GM12801 (cell line): ENCODE results near the gene PFKP.

Source experiments
- TF ChIP-seq, protein P1 (sequence below): IDR thresholded peaks from one replicate; pipeline ENCODE4 v1.5.1; 2011; ENCODE audit warnings: control low read depth; ENCODE audit not compliant: insufficient read length; ENCODE audit errors: extremely low read depth

The PFKP gene

DNA sequence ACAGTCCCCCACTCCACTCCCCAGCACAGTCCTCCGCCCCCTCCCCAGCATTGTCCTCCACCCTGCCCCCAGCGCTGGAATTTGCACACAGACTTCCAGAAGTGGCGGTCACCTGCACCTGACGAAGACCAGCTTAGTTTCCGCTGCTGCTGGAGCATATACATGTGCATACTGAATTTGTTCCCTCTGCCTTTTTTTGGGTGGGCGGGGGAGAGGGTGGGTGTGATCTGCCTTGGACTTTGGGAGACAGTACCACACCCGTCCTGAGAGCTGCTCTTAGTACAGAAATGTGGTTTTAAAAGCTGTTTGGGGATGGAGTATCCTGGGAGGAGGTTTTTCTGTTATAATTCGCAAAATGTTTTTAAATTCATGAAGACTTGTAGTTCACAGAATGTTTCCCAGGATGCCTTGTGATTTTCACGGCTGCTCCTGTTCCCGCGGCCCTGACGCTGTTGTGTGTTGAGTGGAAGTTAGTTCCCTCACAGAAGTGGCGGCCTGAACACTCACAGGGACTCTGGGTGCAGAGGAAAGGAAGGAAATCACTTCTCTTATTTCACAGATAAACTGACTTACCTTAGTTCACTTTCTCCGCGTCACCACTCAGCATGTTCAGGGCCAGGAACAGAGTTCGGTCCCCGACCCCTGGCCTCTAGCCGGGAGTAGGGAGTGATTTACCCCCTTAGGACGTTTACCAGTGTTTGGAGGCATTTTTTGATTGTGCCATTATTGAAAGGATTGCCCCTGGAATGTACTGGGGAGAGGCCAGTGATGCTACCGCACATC is 18.6 kb downstream of the PFKP start:
- TF ChIP-seq, protein P1, sequence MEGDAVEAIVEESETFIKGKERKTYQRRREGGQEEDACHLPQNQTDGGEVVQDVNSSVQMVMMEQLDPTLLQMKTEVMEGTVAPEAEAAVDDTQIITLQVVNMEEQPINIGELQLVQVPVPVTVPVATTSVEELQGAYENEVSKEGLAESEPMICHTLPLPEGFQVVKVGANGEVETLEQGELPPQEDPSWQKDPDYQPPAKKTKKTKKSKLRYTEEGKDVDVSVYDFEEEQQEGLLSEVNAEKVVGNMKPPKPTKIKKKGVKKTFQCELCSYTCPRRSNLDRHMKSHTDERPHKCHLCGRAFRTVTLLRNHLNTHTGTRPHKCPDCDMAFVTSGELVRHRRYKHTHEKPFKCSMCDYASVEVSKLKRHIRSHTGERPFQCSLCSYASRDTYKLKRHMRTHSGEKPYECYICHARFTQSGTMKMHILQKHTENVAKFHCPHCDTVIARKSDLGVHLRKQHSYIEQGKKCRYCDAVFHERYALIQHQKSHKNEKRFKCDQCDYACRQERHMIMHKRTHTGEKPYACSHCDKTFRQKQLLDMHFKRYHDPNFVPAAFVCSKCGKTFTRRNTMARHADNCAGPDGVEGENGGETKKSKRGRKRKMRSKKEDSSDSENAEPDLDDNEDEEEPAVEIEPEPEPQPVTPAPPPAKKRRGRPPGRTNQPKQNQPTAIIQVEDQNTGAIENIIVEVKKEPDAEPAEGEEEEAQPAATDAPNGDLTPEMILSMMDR, result no peak

DNA sequence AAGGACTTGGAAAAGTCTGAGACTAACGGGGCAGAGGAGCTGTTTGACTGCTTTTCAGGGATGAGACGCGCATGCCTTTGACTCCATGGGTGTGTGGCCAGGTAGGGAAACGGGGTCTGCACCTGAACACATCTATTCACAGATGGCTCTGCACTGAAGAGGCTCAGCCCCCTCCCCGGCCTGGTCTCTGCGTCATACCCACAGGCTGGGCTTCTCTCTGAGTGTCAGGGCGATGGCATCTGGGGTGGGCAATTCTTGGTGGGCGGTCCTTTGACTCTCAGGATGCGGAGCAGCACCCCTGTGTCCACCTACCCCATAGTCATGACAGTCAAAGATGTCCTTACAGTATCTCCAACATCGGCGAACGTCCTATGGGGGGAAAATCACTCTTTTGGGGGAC is 23.0 kb downstream of the PFKP start:
- TF ChIP-seq, protein P1, result no peak

DNA sequence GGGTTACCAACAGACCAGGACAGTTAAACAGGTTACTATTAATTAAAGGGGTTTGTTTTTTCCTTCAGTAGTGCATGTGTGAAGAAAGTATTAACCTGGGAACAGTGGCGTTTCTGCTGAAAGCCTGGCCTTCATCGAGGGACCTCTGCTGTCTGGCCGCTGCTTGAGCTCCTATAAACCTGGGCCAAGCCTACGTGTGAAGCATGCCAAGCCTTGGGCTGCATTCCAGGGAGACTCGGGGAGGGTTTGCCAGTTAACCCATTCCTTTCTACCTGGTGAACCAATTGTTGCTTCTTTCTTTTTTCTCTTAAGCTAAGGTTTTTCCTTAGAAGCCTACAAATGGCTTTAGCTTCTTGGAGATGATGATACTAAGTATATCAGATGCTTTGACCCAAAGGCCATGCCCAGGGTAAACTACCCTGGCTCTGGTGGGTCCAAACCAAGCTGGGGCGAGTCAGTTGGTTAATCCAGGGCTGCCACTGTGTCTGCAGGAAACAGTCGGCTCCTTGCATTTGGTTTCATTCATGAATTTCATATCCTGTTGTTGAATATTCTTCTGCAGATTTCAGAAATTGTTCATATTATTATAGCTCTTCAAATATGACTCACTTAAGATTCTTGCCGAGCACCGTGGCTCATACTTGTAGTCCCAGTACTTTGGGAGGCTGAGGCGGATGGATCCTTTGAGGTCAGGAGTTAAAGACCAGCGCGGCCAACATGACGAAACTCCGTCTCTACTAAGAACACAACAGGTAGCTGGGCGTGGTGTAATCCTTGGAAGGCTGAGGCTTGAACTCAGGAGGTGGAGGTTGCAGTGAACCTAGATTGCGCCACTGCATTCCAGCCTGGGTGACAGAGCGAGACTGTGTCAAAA is 23.8 kb downstream of the PFKP start:
- TF ChIP-seq, protein P1, result no peak

DNA sequence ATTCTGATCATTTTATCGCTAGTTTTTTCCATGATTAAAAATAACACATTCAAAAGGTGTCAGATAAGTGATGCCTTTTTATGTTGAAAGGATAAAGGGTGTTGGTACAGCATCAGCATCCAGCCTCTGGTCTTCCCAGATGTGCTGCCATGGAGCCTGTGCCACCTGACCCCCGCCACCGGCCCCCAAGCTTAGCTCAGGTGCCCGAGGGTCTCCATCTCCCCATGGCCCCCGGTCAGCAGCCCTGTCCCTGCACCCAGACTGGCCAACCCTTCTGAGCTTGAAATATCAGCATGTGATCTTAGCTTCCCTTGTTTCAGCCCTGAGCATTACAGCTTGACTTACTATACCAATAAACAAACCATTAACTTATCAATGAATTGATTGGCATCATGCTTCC is 24.6 kb downstream of the PFKP start:
- TF ChIP-seq, protein P1, result no peak

DNA sequence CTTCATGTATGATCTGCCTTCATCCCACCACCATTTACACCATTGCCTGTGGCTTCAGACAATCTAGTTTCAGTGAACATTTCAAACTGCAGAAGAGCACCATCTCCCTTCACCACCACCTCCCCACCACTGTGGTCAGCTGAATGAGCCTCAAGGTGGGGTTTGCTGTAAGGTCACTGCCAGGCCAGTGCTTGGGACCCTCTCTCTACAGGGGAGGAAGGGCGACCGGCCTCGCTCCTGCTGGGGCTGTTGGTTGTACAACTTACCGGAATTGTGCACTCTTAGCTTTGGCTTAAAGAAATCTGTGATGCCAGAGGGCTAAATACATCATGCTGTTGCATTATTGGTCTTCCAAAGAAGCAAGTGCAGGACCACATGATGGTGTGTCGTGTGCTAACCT is 26.6 kb downstream of the PFKP start:
- TF ChIP-seq, protein P1, result no peak

DNA sequence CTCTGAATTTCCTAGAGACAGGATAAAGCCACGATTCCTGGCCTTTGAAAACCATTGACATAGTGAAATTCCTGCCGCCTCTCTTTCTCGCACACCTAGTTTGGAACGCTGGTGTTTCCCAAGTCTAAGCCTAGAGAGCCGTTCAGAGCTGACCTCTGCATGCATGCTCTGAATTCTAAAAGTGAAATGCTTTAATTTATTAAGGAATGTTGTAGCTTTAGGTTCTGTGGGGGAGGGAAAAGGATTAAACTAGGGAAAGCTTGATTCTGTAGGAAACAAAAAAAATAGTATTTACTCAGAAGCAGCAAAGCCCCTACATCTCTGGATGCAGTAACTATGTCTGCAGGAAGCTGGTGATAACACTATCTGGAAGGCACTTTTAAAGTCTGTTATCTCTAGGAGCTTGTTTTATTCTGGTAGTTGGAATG is 27.3 kb downstream of the PFKP start:
- TF ChIP-seq, protein P1, result no peak

DNA sequence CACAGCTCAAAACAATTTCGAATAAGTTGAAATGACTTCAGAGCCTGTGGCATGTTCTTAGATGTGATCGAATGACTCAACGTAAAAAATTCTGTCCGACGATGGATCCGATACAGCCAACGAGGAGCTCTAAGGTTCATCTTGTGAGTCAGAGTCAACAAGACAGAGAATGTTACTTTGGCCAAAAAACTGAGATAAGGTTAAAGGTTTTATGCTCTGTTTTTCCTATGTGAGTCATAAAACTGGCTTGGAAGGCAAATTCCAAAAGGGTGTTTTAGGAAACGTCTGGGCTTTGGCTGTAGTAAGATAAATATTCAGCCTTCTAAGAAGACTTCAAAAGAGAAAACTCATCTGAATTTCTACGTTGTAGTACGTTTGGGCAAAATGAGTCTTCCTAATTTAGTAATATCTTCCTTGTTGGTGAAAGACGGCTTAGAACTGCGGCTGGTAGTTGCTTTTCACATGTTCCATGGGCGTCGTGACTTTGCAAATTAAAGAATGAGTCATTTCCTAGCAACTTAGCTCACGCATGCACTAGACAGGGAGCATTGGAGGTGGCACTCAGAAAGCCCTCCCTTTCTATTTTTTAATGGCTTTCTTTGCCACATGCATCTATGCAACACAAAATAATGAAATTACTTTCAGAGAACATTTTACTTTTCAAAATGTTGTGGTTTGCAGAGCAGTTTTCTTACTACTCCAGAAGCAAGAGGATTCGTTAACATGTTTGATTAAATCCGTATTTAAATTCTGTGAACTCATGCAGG is 28.2 kb downstream of the PFKP start:
- TF ChIP-seq, protein P1, result no peak
